ENCODE data around the gene C1QB. TPM values are rescaled to one million over a fixed set of nuclear protein-coding genes. Genes with fewer than 3 reads are reported as not detected.
"Not testable (repeated sequence)": the region's sequence is repeated elsewhere in the genome, so short reads cannot be mapped to it uniquely, and the experiment has no call there.

C1QB gene
- total RNA-seq, 1 experiment from 2014 or later: not detected

GRCh38 chr1:22694172-22694571 lies 41.1 kb downstream of the C1QB start:
- no peak for DNase-seq (ENCODE audit: low read depth)

- no peak for DNase-seq (ENCODE audit: low read depth)
Observed at GRCh38 chr1:22696610-22697009, 43.6 kb downstream of the C1QB start.

GRCh38 chr1:22697980-22698379 lies 44.9 kb downstream of the C1QB start:
- no peak for DNase-seq (ENCODE audit: low read depth)

GRCh38 chr1:22699681-22700520 lies 46.9 kb downstream of the C1QB start:
- no peak for DNase-seq (ENCODE audit: low read depth)

GRCh38 chr1:22702296-22703085 lies 49.5 kb downstream of the C1QB start:
- DNase-seq (ENCODE audit: low read depth): peak; percentile 40

GRCh38 chr1:22704440-22705067 lies 51.5 kb downstream of the C1QB start:
- peak; percentile 80 for DNase-seq (ENCODE audit: low read depth)

- no peak for DNase-seq (ENCODE audit: low read depth)
Observed at GRCh38 chr1:22705586-22705985, 52.5 kb downstream of the C1QB start.

- DNase-seq (ENCODE audit: low read depth): not testable (repeated sequence)
Observed at GRCh38 chr1:22706100-22706499, 53.1 kb downstream of the C1QB start.

GRCh38 chr1:22708777-22709176 lies 55.7 kb downstream of the C1QB start:
- DNase-seq (ENCODE audit: low read depth): no peak

GRCh38 chr1:22709227-22709626 lies 56.2 kb downstream of the C1QB start:
- no peak for DNase-seq (ENCODE audit: low read depth)

- no peak for DNase-seq (ENCODE audit: low read depth)
Observed at GRCh38 chr1:22709891-22710700, 57.1 kb downstream of the C1QB start.

- no peak for DNase-seq (ENCODE audit: low read depth)
Observed at GRCh38 chr1:22710701-22711049, 57.6 kb downstream of the C1QB start, which contains the start of gene EPHB2. Gene EPHB2 (plus strand): TSS chr1:22710839. CDS start chr1:22710983, 144 bp downstream.

GRCh38 chr1:22711071-22711470 lies 58.0 kb downstream of the C1QB start:
- DNase-seq (ENCODE audit: low read depth): no peak

Small RNA genes within 50 kb of the gene (small RNA-seq; reads per million reads assigned to genes)
- not detected for gene MIR6127

Other genes with a start within 250 kb of the C1QB start
- gene ZBTB40, start 201.4 kb upstream of the C1QB start, total RNA-seq (2014; rRNA removed; shearing (Covaris generic)): 12.7 and 13.0 TPM in 2 replicates
- gene EPHA8, start 89.7 kb upstream of the C1QB start, total RNA-seq (2014; rRNA removed; shearing (Covaris generic)): not detected in 2 replicates
- not detected in 2 replicates for gene C1QA, start 16.6 kb upstream of the C1QB start, total RNA-seq (2014; rRNA removed; shearing (Covaris generic))
- not detected in 2 replicates for gene C1QC, start 9.6 kb upstream of the C1QB start, total RNA-seq (2014; rRNA removed; shearing (Covaris generic))
- gene EPHB2, start 57.6 kb downstream of the C1QB start, total RNA-seq (2014; rRNA removed; shearing (Covaris generic)): 74.0 and 90.3 TPM in 2 replicates